Limb (tissue), 2 donors: ENCODE data around the gene MAST1.
"Not testable (repeated sequence)": the region's sequence is repeated elsewhere in the genome, so short reads cannot be mapped to it uniquely, and the experiment has no call there.

Experiments used
- DNase-seq, 2 donors: peaks; one replicate each; pipeline ENCODE4 v3.0.0-alpha.2; 2016; ENCODE audit errors: extremely low spot score in 2 of 2

Gene MAST1

DNA sequence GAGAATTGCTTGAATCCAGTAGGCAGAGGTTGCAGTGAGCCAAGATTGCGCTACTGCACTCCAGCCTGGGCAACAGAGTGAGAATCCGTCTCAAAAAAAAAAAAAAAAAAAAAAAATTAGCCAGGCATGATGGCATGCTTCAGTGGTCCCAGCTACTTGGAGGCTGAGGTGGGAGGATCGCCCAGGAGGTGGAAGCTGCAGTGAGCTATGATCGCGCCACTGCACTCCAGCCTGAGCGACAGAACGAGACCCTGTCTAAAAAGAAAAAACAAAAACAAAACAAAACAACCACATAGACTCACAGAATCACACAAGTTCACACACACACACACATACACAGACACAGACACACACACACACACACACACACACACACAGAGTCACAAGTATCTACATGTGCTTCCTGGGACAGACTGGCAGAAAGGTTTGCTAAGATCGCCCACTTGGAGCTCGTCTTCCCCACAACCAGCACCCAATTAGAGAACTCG lies 52.0 kb downstream of the MAST1 start:
- not testable (repeated sequence) for DNase-seq

- peak; percentile 95 to 99 for DNase-seq
Observed at GRCh38 chr19:12890787-12891552, 52.7 kb downstream of the MAST1 start, which contains the start of gene GCDH. Gene GCDH (plus strand): TSS chr19:12891160. CDS start chr19:12891305, 145 bp downstream.

DNA sequence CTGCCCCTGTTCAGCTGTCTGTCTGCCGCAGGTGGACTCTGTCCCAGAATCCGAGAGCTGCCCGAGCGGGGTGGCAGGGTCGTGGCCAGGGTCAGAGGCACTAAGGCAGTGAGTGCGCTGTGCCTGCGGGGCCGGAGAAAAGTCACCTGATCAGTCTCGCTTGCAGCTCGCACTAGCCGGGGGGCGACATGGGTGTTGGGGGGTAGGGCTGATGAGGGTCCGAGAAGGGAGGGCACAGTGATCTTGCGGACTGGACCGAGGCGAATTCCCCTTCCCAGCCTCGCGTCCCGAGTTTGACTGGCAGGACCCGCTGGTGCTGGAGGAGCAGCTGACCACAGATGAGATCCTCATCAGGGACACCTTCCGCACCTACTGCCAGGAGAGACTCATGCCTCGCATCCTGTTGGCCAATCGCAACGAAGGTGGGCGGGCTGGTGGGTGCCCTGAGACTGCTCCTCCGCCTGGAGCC lies 53.3 kb downstream of the MAST1 start:
- DNase-seq = no peak

DNA sequence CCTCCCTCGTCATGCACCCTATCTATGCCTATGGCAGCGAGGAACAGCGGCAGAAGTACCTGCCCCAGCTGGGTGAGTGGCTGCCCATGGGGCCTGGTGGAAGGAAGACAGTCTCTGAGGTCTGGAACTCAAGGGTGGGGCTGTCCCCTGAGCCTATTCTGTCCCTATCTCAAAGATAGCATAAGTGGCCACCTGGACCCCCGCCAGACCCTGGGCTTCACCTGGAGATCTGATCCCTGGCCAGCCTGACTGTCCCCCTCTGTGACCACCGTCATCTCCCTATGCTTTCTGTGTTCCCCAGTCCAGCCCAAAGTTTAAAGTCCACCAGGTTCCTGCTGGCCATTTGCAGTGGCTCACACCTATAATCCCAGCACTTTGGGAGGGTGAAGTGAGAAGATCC lies 55.3 kb downstream of the MAST1 start:
- no peak for DNase-seq

DNA sequence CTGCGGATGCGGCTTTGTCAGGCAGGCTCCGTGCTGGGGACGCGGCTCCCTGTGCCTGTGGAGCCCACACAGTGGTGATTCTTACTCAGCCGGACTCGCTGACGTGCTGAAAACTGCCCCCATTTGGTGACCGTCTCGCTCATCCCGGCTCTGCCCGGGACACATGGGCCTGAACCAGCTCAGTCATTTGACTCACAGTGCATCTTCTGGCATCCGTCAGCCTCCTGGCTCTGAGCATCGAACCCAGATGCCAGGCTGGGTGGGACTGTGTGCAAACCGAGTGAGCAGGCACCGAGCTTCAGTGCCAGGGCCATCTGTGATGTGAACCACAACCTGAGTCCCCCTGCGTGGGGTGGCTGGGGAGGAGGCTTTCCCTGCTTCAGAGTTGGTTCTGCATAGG lies 58.1 kb downstream of the MAST1 start:
- no peak for DNase-seq

- no peak for DNase-seq
Observed at GRCh38 chr19:12899891-12900518, 61.7 kb downstream of the MAST1 start.

DNA sequence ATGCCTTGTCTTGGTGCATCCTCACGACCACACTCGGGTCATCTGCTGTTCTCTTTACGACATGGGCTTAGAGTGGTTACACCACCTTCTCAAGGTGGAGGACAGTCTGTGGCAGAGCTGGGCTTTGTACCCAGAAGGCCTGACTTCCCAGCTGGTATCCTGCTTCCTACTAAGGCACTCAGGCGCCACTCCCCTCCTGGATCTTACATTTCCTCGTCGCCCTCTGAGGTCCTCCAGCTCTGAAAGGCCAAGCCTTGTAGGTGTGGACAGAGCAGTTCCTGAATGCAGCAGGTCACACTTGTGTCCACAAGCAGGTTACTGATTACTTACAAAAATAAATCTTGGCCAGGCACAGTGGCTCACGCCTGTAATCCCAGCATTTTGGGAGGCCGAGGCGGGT lies 68.9 kb downstream of the MAST1 start:
- DNase-seq = no peak

- no peak for DNase-seq
Observed at GRCh38 chr19:12912571-12912970, 74.3 kb downstream of the MAST1 start.

DNA sequence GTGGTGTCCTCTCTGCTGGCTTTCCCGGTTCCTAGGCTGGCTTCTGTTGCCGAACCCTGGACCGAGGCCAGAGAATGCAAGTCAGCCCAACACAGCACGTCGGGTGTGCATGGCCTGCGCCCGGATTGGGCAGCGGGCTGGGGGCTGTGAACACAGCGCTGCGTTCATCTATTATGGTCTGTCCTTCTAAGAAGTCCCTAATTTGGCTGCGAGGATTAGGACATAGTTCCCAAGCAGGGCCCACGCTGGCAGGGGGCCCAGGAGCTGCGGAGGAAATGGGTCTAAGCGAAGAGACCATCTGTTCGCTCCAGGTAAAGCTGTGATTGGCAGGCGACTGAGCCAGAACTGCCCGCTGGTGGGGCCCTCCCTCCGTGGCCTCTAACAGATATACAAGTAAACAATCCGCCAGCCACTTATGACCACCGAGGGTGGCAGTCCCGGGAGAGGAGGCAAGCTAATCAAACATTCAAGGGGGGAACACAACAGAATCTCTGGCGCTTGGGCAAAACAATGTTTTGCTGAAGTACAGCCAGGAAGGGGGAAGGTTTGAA lies 74.8 kb downstream of the MAST1 start:
- DNase-seq = peak; percentile 84 to 89

DNA sequence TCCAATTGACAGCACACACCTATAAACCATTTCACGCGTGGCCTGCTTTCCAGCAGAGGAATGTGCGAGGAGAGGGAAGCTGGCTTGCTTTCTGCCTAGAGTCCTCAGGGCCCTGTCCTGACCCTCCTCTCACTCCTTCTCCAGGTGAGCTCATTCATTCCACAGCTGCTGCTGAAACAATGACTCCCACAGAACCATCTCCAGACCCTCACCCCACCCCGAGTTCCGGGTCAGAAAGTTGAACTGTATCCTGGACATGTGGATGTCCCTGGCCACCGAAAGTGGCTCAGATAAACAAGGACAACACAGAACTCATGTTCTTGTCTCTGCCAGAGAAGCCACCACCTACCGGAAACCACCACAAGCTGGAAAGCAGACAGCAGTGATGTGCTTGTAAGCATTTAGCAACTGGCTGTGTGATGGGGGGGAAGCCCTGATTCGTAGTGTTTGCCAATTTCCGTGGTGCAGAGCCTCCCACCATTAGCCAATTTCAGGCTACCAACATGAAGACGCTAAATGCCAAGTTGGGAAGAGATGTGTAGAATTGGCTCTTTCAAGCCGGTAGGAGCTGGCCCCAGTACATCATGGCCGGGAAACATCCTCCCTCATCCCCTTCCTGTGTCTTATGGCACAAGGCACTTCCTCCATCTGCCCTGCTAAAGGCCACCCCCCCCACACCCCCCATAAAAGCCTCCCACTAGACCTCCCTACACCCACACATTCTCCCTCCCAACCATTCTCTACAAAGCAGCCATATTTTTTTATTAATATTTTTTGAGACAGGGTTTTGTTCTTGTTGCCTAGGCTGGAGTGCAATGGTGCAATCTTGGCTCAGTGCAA lies 75.8 kb downstream of the MAST1 start:
- no peak for DNase-seq

GRCh38 chr19:12915860-12916259 lies 77.5 kb downstream of the MAST1 start:
- not testable (repeated sequence) for DNase-seq

DNA sequence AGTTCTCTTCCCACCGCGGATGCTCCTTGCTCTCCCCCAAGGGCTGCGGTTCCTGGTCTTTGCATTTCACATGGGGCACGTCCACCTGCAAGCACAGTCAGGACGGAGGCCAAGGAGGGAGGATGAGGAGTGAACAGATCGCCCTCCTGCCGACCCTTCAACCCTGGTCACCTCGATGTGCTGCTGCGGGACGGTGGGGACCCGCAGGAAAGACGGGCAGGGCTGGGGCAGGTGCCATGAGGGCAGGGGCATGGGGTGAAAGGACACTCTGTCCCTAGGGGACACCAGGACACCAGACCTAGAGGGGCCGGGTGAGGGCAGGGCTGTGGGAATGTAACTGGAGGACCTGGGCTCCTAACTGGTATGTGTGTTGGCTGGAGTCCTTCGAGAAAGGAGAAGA lies 79.9 kb downstream of the MAST1 start:
- no peak for DNase-seq

DNA sequence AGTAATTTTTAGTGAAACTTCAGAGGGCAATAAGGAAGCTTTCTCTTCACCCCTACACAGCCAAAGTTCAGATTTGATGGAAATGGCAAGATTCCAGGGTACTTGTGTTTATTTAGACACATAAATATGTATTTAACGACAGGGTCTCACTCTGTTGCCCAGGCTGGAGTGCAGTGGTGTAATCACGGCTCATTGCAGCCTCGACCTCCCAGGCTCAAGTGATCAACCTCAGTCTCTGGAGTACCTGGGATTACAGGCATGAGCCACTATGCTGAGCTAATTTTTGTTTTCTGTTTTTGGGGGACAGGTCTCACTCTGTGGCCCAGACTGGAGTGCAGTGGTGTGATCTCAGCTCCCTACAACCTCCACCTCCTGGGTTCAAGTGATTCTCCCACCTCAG lies 82.7 kb downstream of the MAST1 start:
- DNase-seq = no peak

GRCh38 chr19:12922959-12923358 lies 84.6 kb downstream of the MAST1 start:
- DNase-seq = no peak
